DOHH2 (cell line): ENCODE data around the gene CTNNBIP1.

Experiments
- H3F3A ChIP-seq: fragments of 200-600 bp; sonication (generic), shearing (Covaris generic); 2 replicates; pipeline ENCODE4 v1.6.0; 2016; ENCODE audit warnings: antibody characterized with exemption, mild to moderate bottlenecking; ENCODE audit not compliant: control insufficient read depth, insufficient read depth
- H3K27ac ChIP-seq: fragments of 200-600 bp; sonication (generic); 2 replicates; pipeline ENCODE4 v1.5.1; 2014; ENCODE audit warnings: low read depth, mild to moderate bottlenecking, low read length, moderate library complexity
- H3K27me3 ChIP-seq: fragments of 200-600 bp; sonication (generic); 2 replicates; pipeline ENCODE4 v1.6.1; 2014; ENCODE audit warnings: mild to moderate bottlenecking, low read length, mixed read lengths; ENCODE audit not compliant: control insufficient read depth
- H3K36me3 ChIP-seq: fragments of 200-600 bp; sonication (generic); 2 replicates; pipeline ENCODE4 v1.6.1; 2014; ENCODE audit warnings: mild to moderate bottlenecking, low read length, moderate library complexity, mixed read lengths; ENCODE audit not compliant: control insufficient read depth
- H3K4me1 ChIP-seq: fragments of 200-600 bp; sonication (generic); 2 replicates; pipeline ENCODE4 v1.6.1; 2014; ENCODE audit warnings: mild to moderate bottlenecking, low read length, mixed read lengths; ENCODE audit not compliant: control insufficient read depth
- H3K4me2 ChIP-seq: fragments of 200-600 bp; sonication (generic); 2 replicates; pipeline ENCODE4 v1.6.0; 2014; ENCODE audit warnings: mild to moderate bottlenecking, low read length, moderate library complexity
- H3K4me3 ChIP-seq: fragments of 200-600 bp; sonication (generic); 2 replicates; pipeline ENCODE4 v1.5.1; 2014; ENCODE audit warnings: mild to moderate bottlenecking, low read length, mixed read lengths
- H3K79me2 ChIP-seq: fragments of 200-600 bp; sonication (generic); 2 replicates; pipeline ENCODE4 v1.6.1; 2014; ENCODE audit warnings: mild to moderate bottlenecking, low read length, mixed read lengths; ENCODE audit not compliant: control insufficient read depth
- H3K9me2 ChIP-seq: fragments of 200-600 bp; sonication (generic); replicated peaks from 2 replicates; pipeline ENCODE4 v1.6.1; 2014; ENCODE audit warnings: mild to moderate bottlenecking, low read length, mixed read lengths; ENCODE audit not compliant: control insufficient read depth
- H3K9me3 ChIP-seq: fragments of 200-600 bp; sonication (generic); 2 replicates; pipeline ENCODE4 v1.6.1; 2014; ENCODE audit warnings: antibody characterized with exemption, low read length, mixed read lengths; ENCODE audit not compliant: control insufficient read depth, insufficient read depth
- H4K20me1 ChIP-seq: fragments of 200-600 bp; sonication (generic); 2 replicates; pipeline ENCODE4 v1.6.0; 2014; ENCODE audit warnings: low read depth, mild to moderate bottlenecking, antibody characterized with exemption, low read length, moderate library complexity; ENCODE audit not compliant: control insufficient read depth, insufficient read depth
- EZH2phosphoT487 ChIP-seq: fragments of 200-600 bp; sonication (generic); IDR thresholded peaks from 2 replicates; pipeline ENCODE4 v1.6.1; 2017; ENCODE audit warnings: borderline replicate concordance, mild to moderate bottlenecking, antibody characterized with exemption, low read length, moderate library complexity, mixed read lengths
- TF ChIP-seq, protein P1 (sequence below): fragments of 200-600 bp; sonication (generic); IDR thresholded peaks from one replicate; pipeline ENCODE4 v1.5.1; 2014; ENCODE audit warnings: antibody characterized with exemption, mild to moderate bottlenecking, low read depth, low read length; ENCODE audit not compliant: poor library complexity, severe bottlenecking

CTNNBIP1 gene

DNA sequence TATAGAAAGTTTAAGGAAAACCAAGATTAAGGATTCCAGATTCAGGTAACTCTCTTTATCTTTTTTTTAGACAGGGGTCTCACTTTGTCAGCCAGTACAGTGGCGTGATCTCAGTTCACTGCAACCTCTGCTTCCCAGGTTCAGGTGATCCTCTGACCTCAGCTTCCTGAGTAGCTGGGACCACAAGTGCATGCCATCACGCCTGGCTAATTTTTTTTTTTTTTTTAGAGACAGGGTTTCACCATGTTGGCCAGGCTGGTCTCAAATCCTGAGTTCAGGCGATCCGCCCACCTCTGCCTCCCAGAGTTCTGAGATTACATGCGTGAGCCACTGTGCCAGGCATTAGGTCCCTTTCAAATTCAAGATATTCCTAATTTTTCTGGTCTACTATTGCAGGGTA is 17.2 kb upstream of the CTNNBIP1 start:
- TF ChIP-seq EZH2phosphoT487, result no peak
- TF ChIP-seq, protein P1, sequence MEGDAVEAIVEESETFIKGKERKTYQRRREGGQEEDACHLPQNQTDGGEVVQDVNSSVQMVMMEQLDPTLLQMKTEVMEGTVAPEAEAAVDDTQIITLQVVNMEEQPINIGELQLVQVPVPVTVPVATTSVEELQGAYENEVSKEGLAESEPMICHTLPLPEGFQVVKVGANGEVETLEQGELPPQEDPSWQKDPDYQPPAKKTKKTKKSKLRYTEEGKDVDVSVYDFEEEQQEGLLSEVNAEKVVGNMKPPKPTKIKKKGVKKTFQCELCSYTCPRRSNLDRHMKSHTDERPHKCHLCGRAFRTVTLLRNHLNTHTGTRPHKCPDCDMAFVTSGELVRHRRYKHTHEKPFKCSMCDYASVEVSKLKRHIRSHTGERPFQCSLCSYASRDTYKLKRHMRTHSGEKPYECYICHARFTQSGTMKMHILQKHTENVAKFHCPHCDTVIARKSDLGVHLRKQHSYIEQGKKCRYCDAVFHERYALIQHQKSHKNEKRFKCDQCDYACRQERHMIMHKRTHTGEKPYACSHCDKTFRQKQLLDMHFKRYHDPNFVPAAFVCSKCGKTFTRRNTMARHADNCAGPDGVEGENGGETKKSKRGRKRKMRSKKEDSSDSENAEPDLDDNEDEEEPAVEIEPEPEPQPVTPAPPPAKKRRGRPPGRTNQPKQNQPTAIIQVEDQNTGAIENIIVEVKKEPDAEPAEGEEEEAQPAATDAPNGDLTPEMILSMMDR, result no peak
- Histone ChIP-seq H4K20me1 (no peaks in the 10 kb centered on the region), H3K79me2 (no peaks in the 10 kb centered on the region), H3F3A (peaks cover 7% of the 10 kb centered on the region), H3K9me2 (no peaks in the 10 kb centered on the region), H3K36me3 (peaks cover 12% of the 10 kb centered on the region), H3K4me3 (no peak overlapping the region), H3K4me2 (no peak overlapping the region), H3K9me3 (no peaks in the 10 kb centered on the region), H3K4me1 (peaks cover 3% of the 10 kb centered on the region; the same call in 1 of the 2 replicates), H3K27ac (no peak overlapping the region), H3K27me3 (no peaks in the 10 kb centered on the region)

DNA sequence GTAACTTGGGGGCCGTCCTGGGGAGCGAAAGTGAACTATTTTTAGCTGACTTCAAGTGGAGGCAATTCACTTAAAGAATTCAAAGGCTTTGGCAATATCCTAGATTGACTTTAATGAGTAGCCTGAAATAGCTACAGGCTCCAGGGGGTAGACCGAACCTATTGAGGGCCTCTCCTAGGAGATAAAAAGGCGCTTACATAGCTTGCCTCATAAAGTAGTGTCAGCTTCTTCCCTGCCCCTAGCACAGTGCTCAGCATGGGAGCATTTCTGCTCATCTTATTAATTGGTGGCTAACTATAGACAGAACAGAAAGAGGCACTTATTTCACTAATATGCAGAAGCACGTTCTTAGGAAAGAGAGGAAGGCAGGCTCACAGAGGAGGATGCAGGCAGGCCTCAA is 12.3 kb upstream of the CTNNBIP1 start:
- H3K9me2 ChIP-seq, result no peaks in the 10 kb centered on the region
- H4K20me1 ChIP-seq, result no peaks in the 10 kb centered on the region
- no peak overlapping the region for H3K4me2 ChIP-seq
- H3K27ac ChIP-seq, result no peak overlapping the region
- H3K79me2 ChIP-seq, result no peaks in the 10 kb centered on the region
- peaks cover 3% of the 10 kb centered on the region; the same call in 1 of the 2 replicates for H3K4me1 ChIP-seq
- H3F3A ChIP-seq, result peaks cover 7% of the 10 kb centered on the region
- no peak overlapping the region for H3K4me3 ChIP-seq
- TF ChIP-seq, protein P1, result no peak
- TF ChIP-seq EZH2phosphoT487, result no peak
- no peaks in the 10 kb centered on the region for H3K36me3 ChIP-seq
- no peaks in the 10 kb centered on the region for H3K9me3 ChIP-seq
- H3K27me3 ChIP-seq, result no peaks in the 10 kb centered on the region

DNA sequence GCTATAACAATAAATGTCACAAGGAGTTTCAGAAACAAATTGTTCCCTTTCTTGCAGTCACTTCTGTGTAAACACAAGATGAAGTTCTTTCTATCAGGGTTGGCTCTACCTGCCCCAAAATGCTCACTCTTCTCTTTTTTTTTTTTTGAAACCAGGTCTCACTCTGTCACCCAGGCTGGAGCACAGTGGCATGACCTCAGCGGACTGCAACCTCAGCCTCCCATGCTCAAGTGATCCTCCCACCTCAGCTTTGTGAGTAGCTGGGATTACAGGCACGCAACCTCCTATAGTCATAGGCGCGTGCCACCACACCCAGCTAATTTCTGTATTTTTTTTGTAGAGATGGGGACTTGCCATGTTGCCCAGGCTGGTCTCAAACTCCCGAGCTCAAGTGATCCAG is 10.5 kb upstream of the CTNNBIP1 start:
- TF ChIP-seq, protein P1, result no peak
- no peak for TF ChIP-seq EZH2phosphoT487
- no peaks in the 10 kb centered on the region for H3K4me1 ChIP-seq

More for the DNA sequence above, 10.5 kb upstream of the CTNNBIP1 start:
- no peaks in the 10 kb centered on the region for H4K20me1 ChIP-seq
- no peaks in the 10 kb centered on the region for H3K9me3 ChIP-seq
- H3K27me3 ChIP-seq, result no peaks in the 10 kb centered on the region
- H3K4me3 ChIP-seq, result no peak overlapping the region
- no peak overlapping the region for H3K27ac ChIP-seq
- H3K36me3 ChIP-seq, result no peaks in the 10 kb centered on the region
- H3K9me2 ChIP-seq, result no peaks in the 10 kb centered on the region
- H3K79me2 ChIP-seq, result no peaks in the 10 kb centered on the region
- no peak overlapping the region for H3K4me2 ChIP-seq
- H3F3A ChIP-seq, result no peaks in the 10 kb centered on the region
